ENCODE results near the gene VPS50.

GRCh38 chr7:93409324-93409723, 177.2 kb downstream of the VPS50 start:
- TF ChIP-seq CTCF (IDR thresholded peaks at IDR 0.05) (no peak), POLR2A (IDR thresholded peaks at IDR 0.05) (no peak)
